GM12878 (cell line): ENCODE data around the gene AMZ2. TPM values are rescaled to one million over a fixed set of nuclear protein-coding genes. Genes with fewer than 3 reads are reported as not detected.

Experiments
- ATAC-seq: fragments of 200-7000 bp; cut with Tn5 transposase; 3 replicates; pipeline ENCODE4 v1.9.1; 2020; ENCODE audit warnings: mild to moderate bottlenecking, moderate library complexity
- BruUV-seq: library from RNA; stranded (reverse); fragments of 400-500 nt; replicated peaks from 2 replicates; lab custom pipeline; 2021; lab: Mats Ljungman, UMichigan
- CTCF ChIA-PET: fragments of 300-600 bp; sonication (Branson Sonifier 250); formaldehyde crosslinking; extraction: SDS; loops from one replicate; lab custom pipeline; 2021; ENCODE audit warnings: inconsistent platforms; lab: Yijun Ruan, JAX
- POLR2A ChIA-PET: fragments of 350-600 bp; formaldehyde crosslinking; extraction: SDS; loops from one replicate; lab custom pipeline; 2021; ENCODE audit warnings: inconsistent platforms; lab: Charles Lee
- RAD21 ChIA-PET: fragments of 300-600 bp; sonication (Branson Sonifier 250); formaldehyde crosslinking; loops from one replicate; lab custom pipeline; 2023; ENCODE audit warnings: antibody characterized with exemption; ENCODE audit not compliant: unreplicated experiment; lab: Charles Lee
- SMC1A ChIA-PET: fragments of 300-600 bp; sonication (Branson Sonifier 250); formaldehyde crosslinking; loops from one replicate; lab custom pipeline; 2023; ENCODE audit not compliant: unreplicated experiment, uncharacterized antibody; lab: Charles Lee
- DNase-seq: peaks from one replicate; pipeline ENCODE4 v3.0.0-alpha.2; 2011; ENCODE audit warnings: low read depth, low spot score
- FAIRE-seq: peaks from 3 replicates; lab custom pipeline; 2011; peaks lifted over from hg19 to GRCh38; lab: Jason Lieb, UNC
- H2AFZ ChIP-seq: 2 replicates; pipeline ENCODE4 v1.6.0; 2011; ENCODE audit warnings: low read depth, low read length, control low read depth; ENCODE audit not compliant: control insufficient read depth
- H3K27ac ChIP-seq: 2 replicates; pipeline ENCODE4 v1.5.1; 2011; ENCODE audit warnings: control low read depth; ENCODE audit not compliant: control insufficient read depth, insufficient read depth
- H3K27me3 ChIP-seq, 2 experiments: replicated peaks in 1 of 2; 2 replicates each; pipeline versions ENCODE4 v1.6.0 to v1.6.1; 2011; ENCODE audit warnings: low read length in 1 of 2; ENCODE audit not compliant: control insufficient read depth in 2 of 2, insufficient read depth in 2 of 2
- H3K36me3 ChIP-seq, 2 experiments: 2 replicates each; pipeline ENCODE4 v1.5.1; 2011; ENCODE audit warnings: low read length in 1 of 2; ENCODE audit not compliant: control insufficient read depth in 2 of 2, insufficient read depth in 2 of 2
- H3K4me1 ChIP-seq: 2 replicates; pipeline ENCODE4 v1.6.1; 2011; ENCODE audit warnings: mild to moderate bottlenecking, low read length, moderate library complexity, mixed read lengths; ENCODE audit not compliant: control insufficient read depth, insufficient read depth
- H3K4me2 ChIP-seq: 2 replicates; pipeline ENCODE4 v1.6.0; 2011; ENCODE audit warnings: control low read depth; ENCODE audit not compliant: control insufficient read depth, insufficient read depth
- H3K4me3 ChIP-seq: fragments of 200-600 bp; sonication (generic); 2 replicates; pipeline ENCODE4 v1.5.1; 2016
- H3K79me2 ChIP-seq: 2 replicates; pipeline ENCODE4 v1.6.0; 2011; ENCODE audit warnings: low read length; ENCODE audit not compliant: control insufficient read depth, insufficient read depth
- H3K9ac ChIP-seq: 2 replicates; pipeline ENCODE4 v1.8.0; 2011; ENCODE audit warnings: low read length, control low read depth, mixed read lengths; ENCODE audit not compliant: control insufficient read depth, insufficient read depth
- H3K9me3 ChIP-seq: replicated peaks from 3 replicates; pipeline ENCODE4 v1.5.1; 2011; ENCODE audit warnings: mild to moderate bottlenecking, low read length; ENCODE audit not compliant: control insufficient read depth, insufficient read depth
- H4K20me1 ChIP-seq: 2 replicates; pipeline ENCODE4 v1.6.0; 2011; ENCODE audit not compliant: control insufficient read depth, insufficient read depth
- KDM1A ChIP-seq: fragments of 200-600 bp; sonication (generic); IDR thresholded peaks from 2 replicates; pipeline ENCODE4 v1.6.1; 2016; ENCODE audit warnings: borderline replicate concordance
- MEF2B ChIP-seq: fragments of 450-650 bp; IDR thresholded peaks from 2 replicates; pipeline ENCODE4 v1.6.1; 2018; ENCODE audit warnings: mild to moderate bottlenecking, moderate library complexity; ENCODE audit not compliant: partially characterized antibody, poor library complexity, severe bottlenecking
- PAX5 ChIP-seq: IDR thresholded peaks from 2 replicates; pipeline ENCODE4 v1.6.1; 2011; ENCODE audit warnings: low read depth, low read length, borderline replicate concordance
- PKNOX1 ChIP-seq: fragments of 450-650 bp; IDR thresholded peaks from 2 replicates; pipeline ENCODE4 v1.6.1; 2016; ENCODE audit warnings: mild to moderate bottlenecking
- RELA ChIP-seq: fragments of 450-650 bp; IDR thresholded peaks from 2 replicates; pipeline ENCODE4 v1.8.0; 2014; ENCODE audit warnings: borderline replicate concordance; ENCODE audit not compliant: partially characterized antibody
- WGBS: methylation state at CpG from one replicate; pipeline ENCODE4 v1.1.6; 2016; ENCODE audit warnings: low lambda C conversion rate; ENCODE audit not compliant: insufficient replicate concordance, insufficient coverage; ENCODE audit errors: missing lambda C conversion rate; 5-methylcytosine and 5-hydroxymethylcytosine counted together
- in situ Hi-C: fragments of 300-500 bp; cut with MboI; formaldehyde crosslinking; loops from 9 replicates; pipeline ENCODE4 v1.14.3; 2018; ENCODE audit warnings: mixed read lengths
- intact Hi-C: fragments of 100-400 bp; cut with micrococcal nuclease; formaldehyde crosslinking; loops from one replicate; pipeline ENCODE4 v1.14.2; 2022; ENCODE audit not compliant: unreplicated experiment
- polyA plus RNA-seq, 11 experiments: library from polyadenylated mRNA; depleted of rRNA in 4 of 11; unstranded in 6 of 11; stranded (reverse) in 5 of 11; fragments of >200 nt; fragmentation: Nextera tagmentation in 4 of 11; fragmentation: Illumina TruSeq in 1 of 11; extraction: Ambion mirVana in 4 of 11; extraction: Trizol in 1 of 11; gene quantifications; 1 replicate in 1 of 11; 2 replicates in 10 of 11; pipeline versions ENCODE4 v1.2.1 to v1.2.3, GENCODE V29; 2011 to 2016; ENCODE audit warnings: inconsistent platforms in 2 of 11, missing spikeins in 2 of 11, low read depth in 1 of 11
- total RNA-seq, 4 experiments: library from RNA; depleted of rRNA in 3 of 4; stranded (reverse); fragments of >200 nt in 3 of 4; fragmentation: Illumina TruSeq in 1 of 4; extraction: Trizol in 1 of 4; gene quantifications; 2 replicates each; pipeline versions ENCODE4 v1.2.1 to v1.2.3, GENCODE V29; 2013 to 2021
- TF ChIP-seq, protein P1 (sequence below): fragments of 450-650 bp; formaldehyde crosslinking; IDR thresholded peaks from 2 replicates; pipeline ENCODE4 v1.5.0; 2022; ENCODE audit warnings: mild to moderate bottlenecking, missing genetic modification characterization

The AMZ2 gene
- total and polyA plus RNA-seq, 10 of the 15 experiments (the other 5 are each of a cell fraction or from before 2014, with no cell fraction given), result 79.1 to 189 (median 126) TPM

DNA sequence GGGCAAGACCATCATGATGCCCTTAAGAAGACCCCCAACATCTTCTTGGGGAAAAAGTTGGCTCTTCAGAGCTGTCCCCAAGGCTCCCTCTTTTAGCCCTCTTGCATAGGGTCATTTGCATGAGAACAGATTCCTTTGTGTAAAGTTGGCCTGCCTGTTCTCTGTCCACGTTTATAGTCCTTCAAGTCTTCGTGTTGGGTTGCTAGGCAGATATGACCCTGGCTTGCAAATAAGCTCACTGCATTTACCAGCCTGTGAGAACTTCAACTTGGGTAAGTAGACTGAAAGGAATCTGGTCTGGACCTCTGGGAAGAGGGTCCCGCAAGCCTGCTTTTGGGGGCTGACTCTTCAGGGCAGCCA lies 46.3 kb downstream of the AMZ2 start:
- CTCF ChIA-PET, result interaction anchor here (1.5 kb wide), 1 partner anchor 11 kb away, joined by 3 read pairs; no protein-coding TSS in a partner anchor
- Histone ChIP-seq H3K27ac (no peak overlapping the region), H3K9me3 (no peaks in the 10 kb centered on the region), H3K36me3 (no peaks in the 10 kb centered on the region), H3K79me2 (peaks cover 24% of the 10 kb centered on the region), H3K4me1 (peaks cover 10% of the 10 kb centered on the region), H3K9ac (no peak overlapping the region), H3K4me3 (no peak overlapping the region), H3K27me3 (no peaks in the 10 kb centered on the region), H3K4me2 (no peak overlapping the region), H4K20me1 (no peaks in the 10 kb centered on the region), H2AFZ (no peak overlapping the region)
- in situ Hi-C loops (no loop called here), intact Hi-C loops (loop anchor here (5.0 kb wide), 2 partner anchors 47 to 53 kb away; partner anchors contain the start of gene AMZ2)
- RAD21 ChIA-PET, result no interaction called here
- SMC1A ChIA-PET, result no interaction called here
- no TSS peak for BruUV-seq
- FAIRE-seq (no peak), DNase-seq (no peak), ATAC-seq (no peak)
- WGBS, result 93% methylated on average over 3 of the region's 3 CpGs
- TF ChIP-seq MEF2B (no peak), PAX5 (no peak), RELA (no peak), KDM1A (no peak), PKNOX1 (no peak)
- TF ChIP-seq, protein P1, sequence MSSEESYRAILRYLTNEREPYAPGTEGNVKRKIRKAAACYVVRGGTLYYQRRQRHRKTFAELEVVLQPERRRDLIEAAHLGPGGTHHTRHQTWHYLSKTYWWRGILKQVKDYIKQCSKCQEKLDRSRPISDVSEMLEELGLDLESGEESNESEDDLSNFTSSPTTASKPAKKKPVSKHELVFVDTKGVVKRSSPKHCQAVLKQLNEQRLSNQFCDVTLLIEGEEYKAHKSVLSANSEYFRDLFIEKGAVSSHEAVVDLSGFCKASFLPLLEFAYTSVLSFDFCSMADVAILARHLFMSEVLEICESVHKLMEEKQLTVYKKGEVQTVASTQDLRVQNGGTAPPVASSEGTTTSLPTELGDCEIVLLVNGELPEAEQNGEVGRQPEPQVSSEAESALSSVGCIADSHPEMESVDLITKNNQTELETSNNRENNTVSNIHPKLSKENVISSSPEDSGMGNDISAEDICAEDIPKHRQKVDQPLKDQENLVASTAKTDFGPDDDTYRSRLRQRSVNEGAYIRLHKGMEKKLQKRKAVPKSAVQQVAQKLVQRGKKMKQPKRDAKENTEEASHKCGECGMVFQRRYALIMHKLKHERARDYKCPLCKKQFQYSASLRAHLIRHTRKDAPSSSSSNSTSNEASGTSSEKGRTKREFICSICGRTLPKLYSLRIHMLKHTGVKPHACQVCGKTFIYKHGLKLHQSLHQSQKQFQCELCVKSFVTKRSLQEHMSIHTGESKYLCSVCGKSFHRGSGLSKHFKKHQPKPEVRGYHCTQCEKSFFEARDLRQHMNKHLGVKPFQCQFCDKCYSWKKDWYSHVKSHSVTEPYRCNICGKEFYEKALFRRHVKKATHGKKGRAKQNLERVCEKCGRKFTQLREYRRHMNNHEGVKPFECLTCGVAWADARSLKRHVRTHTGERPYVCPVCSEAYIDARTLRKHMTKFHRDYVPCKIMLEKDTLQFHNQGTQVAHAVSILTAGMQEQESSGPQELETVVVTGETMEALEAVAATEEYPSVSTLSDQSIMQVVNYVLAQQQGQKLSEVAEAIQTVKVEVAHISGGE (CRISPR knock-in tag), result no peak
- POLR2A ChIA-PET, result interaction anchor here (0.7 kb wide), 1 partner anchor 18 kb away, joined by 5 read pairs; no protein-coding TSS in a partner anchor
